ENCODE measurements around the gene RALB.

- no peak for TF ChIP-seq CTCF (optimal IDR thresholded peaks at IDR 0.05 in 1 of 3, IDR thresholded peaks at IDR 0.05 in 1 of 3, conservative IDR thresholded peaks at IDR 0.05 in 1 of 3; ENCODE audit: extremely low read depth in 1 of 3, insufficient read depth in 2 of 3, low read length in 3 of 3)
- no peak for TF ChIP-seq EZH2 (IDR thresholded peaks at IDR 0.05; ENCODE audit: low read length)
These were observed 38.1 kb downstream of the RALB start for GRCh38 chr2:120290737-120291136.
